Erythroblast (primary cell): ENCODE measurements around the gene CDH22.

Experiments
- GATA1 ChIP-seq: IDR thresholded peaks from 2 replicates; pipeline ENCODE4 v1.6.1; 2011; ENCODE audit warnings: low read depth, mild to moderate bottlenecking, control low read depth, low read length, moderate library complexity
- POLR2A ChIP-seq: IDR thresholded peaks from 2 replicates; pipeline ENCODE4 v1.6.1; 2011; ENCODE audit warnings: mild to moderate bottlenecking, low read length

DNA sequence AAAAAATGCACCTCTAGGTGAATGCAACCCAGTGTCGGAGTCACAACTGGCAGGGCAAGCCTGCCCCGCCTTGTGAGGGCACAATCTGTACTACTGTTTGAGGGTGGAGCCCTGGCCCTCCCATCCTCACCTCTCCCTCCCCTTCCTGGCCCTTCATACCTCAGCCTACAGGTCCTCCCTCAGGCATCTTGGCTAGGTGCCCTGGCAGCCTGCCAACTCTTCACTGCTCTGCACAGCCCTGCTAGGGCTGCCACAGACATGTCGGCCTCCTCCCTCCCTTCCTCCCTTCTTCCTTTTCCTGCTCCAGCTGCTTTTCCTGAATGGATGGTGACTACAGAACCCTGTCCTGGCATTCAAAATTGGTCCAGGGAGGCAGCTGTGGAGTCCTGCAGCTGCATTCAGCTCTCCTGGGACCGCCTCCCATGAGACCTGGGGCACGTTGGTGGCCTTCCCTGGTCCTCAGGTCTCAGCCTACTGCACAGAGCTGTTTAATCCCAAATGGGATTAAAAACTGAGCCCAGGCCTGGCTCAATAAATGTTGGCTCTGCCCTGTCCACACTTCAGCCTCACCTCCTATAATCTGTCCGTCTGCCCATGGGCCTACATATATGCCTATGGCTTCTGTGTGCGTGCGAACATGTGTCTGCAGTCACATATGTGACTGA is 52.7 kb downstream of the CDH22 start:
- TF ChIP-seq GATA1 (no peak), POLR2A (no peak)
